GM18909 (cell line): ENCODE data around the gene HOXC11.

Experiments used
- ATAC-seq: cut with Tn5 transposase; IDR thresholded peaks from one replicate; pipeline ENCODE4 v1.9.1; 2021; ENCODE audit warnings: mild to moderate bottlenecking; ENCODE audit not compliant: unreplicated experiment, poor library complexity

HOXC11 gene

DNA sequence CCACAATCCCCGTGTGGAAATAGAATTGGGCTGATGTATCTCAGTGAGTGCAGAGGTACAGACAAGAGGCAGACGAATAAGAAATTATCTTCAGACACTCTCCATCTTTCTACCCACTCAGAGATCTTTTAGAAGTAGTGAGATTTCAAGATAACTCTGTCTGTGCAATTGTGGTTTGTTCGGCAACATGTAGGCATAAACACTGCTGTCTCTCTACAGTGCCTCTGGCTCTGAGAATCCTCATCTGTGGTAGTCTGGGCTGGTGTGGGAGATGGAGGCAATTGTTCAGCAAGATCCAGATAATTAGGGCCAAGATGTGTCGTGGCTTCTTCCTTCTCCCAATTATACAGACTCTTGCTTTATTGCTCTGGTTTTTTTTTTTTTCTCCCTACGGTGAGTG is 31.2 kb upstream of the HOXC11 start:
- no peak for ATAC-seq

DNA sequence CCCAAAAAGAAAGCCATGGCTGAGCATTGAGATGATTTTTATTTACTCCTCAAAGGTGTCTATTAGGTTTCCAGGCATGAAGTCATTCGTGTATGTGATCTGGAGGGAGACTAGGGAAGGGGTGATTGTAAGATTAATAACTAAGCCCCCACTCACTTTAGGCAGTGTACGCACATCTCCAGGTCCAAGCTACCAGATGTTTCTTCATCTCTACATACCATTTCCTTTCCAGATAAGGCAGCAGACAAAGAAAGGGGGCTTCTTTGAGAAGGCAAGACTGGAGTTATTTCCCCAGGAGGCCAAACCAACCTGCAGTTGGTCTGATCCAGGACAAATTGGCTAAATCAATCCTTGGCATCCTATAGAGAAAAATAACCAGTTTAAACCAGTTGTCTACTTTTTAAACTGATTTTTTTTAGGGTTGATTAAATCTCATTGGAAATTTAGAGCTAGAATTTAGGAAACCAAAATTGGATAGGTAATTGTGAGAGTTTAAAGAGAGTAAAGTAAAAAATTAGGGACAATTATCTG is 30.4 kb upstream of the HOXC11 start:
- ATAC-seq, result no peak

DNA sequence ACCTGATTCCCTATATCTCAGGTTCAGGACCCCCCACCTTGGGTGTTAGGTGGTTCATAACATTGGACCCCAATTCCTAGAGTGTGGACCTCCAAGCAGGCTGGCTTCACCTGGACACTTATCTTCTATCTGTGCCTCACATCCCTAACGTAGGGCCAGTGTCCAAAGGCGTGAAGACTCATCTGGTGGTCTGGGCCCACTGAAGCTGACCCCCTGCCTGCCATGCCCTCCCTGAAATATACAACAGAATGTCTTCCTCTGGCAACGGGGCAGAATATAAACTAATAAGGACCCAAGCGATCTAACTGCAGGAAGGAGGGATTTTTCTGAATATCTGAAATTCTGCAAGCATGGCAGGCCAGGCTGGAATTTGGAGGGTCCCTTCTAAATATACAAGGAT is 28.7 kb upstream of the HOXC11 start:
- no peak for ATAC-seq

DNA sequence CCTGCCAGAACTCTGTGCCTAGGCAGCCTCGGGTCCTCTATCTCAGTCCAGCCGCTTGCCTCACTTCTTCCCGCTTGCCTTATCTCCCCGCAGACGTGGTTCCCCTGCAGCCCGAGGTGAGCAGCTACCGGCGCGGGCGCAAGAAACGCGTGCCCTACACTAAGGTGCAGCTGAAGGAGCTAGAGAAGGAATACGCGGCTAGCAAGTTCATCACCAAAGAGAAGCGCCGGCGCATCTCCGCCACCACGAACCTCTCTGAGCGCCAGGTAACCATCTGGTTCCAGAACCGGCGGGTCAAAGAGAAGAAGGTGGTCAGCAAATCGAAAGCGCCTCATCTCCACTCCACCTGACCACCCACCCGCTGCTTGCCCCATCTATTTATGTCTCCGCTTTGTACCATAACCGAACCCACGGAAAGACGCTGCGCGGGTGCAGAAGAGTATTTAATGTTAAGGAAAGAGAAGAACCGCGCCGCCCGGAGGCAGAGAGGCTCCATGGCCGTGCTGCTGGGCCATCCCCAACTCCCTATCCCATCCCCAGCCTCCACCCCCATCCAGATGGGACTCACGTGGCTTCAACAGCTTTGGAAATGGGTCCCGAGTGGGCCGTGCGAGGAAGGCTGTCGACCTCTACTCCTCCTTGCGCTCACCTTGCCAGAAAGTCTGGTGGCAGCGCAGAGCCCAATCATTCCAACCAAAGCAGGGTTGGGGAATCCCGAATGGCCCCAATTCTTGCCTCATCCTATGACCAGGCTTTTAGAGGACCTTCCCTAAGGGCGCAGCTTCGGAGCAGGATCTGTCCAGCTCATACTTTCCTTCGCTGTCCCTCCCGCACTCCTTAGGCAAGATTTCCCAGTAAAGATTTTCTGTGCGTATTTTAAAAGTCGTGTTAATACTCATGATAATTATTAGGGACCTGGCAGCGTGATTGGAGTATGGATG is 27.7 kb upstream of the HOXC11 start:
- ATAC-seq, result no peak

DNA sequence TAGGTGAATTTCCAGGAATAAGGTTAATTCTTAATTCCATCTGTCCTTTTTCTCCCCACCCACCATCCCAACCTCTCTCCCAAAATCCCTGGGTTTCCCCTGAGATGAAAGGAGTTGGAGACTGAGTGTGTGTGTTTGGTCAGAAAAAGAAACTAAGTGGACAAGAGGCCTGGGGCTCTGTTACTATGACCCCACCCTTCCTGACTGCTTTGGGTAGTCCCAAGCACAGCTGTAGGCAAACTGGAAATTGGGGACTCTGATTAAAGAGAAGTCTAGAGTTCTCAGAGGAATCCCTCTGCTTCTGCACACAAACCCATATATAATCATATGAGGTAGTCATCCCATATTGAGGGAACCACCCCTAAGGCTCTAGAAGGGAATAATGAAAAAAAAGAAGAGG is 25.2 kb upstream of the HOXC11 start:
- no peak for ATAC-seq

DNA sequence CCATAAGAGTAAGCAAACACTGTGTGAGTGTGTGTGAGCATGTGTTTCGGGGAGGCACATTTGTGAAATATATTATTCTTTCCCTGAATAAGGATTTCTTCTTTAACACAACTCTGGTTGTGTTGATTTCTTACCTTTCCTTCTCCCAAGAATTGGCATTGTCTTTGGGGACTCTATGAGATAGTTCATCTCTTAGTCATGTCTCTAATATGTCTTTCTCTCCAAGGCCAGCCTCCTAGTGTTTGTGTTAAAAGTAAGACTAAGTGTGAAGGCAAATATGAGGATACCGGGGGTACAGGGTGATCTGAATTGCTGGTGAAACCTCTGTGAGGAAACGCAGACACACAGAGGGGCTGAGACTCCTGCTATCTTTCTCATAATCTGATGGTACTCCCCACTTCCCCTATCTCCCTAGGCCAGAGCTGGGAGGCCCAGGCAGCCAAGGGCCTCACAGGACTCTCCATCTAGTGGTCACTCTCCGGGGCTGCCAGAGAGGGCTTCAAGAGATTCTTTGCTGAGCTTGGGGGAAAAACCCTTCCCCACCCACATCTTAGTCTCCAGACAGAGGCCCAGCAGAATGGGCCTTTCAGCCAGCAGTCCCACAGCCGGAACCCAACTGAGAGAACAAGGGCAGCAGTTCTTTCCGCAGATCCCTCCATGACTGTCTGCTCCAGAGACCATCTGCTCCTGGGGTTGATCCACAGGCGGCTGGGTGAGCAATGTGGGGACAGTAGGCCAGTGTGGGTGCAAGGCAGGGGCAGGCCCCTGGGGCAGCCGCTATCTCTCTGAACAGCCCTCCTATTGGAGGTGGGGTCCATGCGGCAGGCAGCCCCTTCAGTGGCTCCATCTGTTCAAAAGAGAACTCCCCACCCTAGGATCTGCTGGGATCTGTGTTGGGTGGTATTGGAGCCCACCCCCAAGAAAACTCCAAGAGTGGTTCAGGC is 24.0 kb upstream of the HOXC11 start:
- no peak for ATAC-seq

DNA sequence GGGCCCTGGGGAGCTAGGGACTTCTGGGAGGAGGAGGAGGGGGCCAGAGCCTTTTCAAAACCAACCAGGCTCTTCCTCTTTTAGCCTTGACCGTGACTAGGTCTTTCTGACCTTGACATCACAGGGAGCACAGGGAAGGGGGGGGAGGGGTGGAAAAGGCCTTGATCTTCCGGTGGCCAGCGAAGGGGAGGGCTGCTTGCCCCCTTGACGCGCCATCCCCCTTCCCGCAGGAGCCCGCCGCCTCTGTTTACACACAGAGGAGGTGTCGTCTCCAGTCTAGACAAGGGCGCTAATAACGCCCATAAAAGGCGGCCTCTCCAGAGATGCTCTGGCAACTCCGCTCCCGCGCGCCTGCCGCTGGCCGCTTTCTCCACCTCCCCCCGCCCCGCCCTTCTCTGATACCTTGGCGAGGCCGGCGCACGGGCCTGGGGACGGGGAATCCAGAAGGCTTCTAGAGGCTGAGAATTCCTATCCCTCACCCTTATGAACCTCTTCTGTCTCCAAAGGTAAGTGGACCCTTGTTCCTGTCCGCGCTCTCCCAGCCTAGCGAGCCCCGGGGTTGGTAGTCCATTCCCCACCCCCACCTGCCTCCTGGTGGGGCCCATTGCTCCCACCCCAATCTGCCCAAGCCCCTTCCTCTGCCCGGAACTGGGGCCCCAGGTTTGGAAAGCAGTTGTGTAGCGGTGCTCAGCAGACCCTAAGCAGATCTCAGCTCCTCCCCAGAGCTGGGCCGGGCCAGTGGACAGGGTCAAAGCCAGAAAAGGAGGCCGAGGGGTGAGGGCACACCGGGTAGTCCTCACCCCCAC is 23.1 kb upstream of the HOXC11 start:
- ATAC-seq, result no peak

DNA sequence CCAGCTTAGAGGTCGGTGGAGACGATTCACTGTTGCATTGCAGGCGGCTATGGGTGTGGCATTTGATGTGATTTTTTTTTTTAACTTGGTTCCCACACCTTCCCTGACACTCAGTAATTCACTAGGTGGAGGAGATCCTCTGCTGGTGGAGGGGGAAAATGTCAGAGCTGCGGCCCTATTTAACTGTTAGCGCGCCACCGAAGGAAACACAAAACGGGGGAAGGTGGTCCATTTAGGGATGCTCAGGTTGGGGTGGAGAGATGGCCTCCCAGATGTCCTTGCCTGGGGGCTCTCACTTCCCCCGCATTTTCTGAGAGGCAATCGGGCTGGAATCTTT is 22.5 kb upstream of the HOXC11 start:
- no peak for ATAC-seq

DNA sequence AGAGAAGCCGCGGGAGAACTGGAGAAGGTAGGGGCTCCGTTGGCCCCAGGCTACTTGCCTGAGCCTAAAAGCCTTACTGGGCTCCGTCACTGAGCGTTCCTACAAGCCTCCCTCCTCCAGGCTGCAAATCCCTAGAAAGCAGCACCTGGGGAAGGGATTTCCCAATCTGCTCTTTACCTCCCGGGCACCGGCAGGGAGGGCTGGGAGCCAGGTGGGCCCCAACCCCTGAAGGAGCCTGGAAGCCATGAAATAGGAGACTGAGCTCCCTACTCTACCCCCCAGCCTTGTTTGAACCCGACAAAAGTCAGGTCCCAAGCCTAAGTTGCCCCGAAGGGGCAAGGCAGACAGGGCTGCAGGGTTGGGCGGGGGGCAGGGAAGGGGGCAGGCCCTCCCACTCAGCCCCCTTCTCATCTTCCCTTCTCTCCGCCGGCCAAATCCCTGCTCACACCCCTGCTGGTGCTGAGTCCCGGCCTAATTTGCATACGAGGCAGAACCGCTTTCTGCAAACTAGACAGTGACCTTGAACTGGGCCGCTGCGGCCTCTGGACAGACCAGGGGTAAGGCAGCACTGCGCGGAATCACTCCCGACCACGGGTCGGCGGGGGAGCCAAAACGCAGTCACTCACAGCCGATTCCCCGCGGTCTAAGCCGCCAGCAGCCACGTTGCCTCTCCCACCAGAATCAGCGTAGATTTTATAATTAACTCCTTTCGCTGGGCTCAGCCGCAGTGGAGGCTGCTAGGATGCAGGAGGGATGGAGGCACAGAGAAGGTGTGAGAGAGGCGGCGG is 21.9 kb upstream of the HOXC11 start:
- ATAC-seq, result no peak

DNA sequence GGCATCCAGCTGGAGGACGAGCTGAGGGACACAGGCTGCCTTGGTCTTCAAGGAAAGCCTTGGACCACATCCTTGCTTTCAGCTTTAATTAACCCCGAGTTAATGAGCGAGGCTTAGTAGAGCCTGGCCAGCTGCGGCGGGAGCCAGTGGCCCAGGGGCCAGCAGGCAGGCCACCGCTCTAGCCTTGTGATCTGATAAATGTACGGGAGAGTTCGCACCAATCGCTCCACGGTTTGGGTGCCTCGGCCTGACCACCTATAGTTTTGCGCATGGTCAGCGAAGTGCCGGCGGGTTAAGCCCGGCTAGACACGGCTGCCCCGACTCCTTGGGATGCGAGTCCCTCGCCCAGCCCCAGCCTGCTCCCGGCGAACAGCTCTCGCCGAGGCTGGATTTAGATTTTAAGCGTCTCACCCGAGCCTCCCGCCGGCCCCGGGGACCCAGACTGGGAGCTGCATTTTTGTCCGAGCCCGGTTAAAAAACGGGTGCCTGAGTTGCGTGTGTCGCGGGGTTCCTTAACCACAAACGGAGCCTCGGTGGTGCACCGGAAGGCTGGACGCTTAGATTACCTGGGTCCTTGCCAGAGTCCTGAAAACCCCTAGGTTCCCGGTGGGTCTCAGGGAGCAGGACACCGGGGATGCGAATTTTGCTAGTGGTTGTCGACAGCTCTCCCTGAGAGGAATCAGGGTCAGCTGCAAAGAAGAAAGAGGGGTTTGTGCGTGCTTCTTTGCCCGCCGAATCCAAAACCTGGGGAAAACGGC is 21.2 kb upstream of the HOXC11 start:
- no peak for ATAC-seq

DNA sequence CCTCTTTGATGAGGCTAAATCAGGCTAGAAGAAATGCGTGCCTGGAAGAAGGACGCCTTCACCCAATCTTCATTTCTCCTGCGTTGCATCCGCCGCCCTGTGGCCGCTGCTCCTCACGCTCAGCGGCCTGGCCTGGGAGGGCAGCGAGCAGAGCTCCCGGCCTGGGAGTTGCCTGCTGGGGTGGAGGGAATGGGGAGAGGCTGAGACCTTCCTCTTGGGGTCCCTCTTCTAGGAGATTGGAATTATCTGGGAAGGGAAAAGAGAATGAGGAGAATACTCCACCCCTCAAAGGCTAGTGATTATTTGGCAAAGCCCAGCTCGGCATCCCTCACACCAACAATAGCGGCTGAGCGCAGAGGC is 20.6 kb upstream of the HOXC11 start:
- ATAC-seq, result no peak

DNA sequence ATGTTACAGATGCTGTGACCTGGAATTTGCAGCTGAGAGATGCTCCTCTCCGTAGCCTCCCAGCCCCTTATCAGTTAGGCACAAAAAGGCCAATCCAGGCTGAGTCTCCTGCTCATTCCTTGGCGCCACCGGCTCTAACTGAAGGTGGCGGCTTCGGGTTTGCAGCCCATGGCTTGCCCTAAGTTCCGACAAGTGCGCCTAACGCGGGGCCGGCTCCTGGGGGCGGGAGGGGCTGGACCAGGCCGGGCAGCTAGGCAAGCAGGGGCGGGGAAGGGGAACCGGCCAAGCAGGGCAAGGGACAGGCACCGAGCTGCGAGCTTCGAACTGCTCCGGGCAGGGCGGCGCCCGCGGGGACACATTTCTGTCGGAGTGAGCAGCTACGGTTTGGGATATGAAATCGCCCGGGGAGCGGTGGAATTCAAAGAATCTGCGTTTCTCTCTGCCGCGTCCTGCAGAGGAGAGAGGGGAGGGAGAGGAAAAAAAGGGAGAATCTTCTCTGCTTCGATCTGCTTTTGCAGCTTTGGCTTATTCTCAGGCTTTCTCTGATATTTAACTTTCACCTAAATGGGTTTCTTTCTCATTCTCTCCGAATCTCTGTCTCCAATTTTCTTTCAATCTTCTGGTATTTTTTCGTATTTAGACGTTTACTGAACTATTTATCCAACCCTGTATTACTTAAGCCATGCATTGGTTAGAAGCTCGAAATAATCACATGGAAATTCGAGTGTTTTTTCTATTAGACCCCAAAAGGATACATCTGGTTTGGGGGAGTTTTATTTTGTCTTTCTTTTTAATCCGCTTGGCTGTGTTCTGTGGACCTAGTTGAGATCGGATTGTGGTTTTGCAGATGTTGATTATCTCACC is 19.8 kb upstream of the HOXC11 start:
- ATAC-seq, result no peak

DNA sequence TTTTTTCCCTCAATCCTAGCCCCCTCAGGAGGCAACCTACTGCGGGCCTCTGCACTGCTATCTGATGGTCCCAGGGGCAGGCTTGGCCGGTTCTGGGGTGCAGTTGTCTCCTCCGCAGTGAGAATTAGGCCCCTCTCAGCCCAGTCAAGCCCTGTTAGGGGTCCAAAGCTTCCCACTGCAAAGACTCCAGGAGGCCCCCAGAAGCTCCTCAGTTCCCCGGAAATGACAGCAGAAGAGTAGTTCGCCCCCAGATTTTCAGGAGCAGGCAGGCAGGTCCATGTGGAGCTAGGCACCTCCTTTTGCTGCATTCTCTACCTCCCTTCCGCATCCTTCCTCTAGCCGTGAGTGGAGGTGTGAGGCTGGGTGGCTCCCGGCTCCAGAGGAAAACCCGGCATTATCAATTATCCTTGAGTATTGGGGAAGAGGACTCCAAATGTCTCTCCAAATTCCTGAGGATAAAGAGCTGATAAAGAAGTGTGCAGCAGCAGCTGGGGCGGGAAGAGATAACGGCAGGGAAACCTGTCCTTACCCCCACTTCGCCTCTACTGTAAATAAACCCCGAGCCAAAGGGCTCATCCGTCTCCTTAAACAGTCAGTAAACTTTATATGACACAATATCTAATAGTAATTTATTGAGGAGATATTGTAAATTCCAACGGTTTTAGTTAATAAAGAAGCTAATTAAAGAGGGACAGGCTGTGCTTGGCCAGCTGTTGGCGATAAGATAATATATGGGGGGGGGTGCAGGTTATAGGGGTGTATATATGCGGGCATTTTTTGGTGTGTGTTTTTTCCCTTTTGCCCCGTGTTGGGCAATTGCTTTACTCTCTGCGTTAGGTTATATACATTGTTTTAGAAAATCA is 18.9 kb upstream of the HOXC11 start:
- no peak for ATAC-seq

DNA sequence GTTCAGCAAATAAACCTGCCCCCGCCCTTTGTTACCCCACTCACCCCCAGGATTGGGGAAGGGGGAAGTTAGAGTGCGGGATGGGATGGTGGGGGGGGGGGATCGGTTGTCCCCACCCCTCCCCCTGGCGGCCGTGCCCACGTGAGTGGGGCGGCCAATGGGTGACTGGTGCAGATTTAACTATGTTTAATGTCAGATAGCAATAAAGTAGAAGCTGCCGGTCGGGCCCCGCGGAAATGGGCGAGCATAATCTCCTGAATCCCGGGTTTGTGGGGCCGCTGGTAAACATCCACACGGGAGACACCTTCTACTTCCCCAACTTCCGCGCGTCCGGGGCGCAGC is 18.3 kb upstream of the HOXC11 start, which contains the start of gene HOXC12:
Gene HOXC12 (plus strand): TSS at position 210 of the 342 bp plus-strand sequence. CDS start 27 bp downstream, at position 237.
- ATAC-seq, result no peak

DNA sequence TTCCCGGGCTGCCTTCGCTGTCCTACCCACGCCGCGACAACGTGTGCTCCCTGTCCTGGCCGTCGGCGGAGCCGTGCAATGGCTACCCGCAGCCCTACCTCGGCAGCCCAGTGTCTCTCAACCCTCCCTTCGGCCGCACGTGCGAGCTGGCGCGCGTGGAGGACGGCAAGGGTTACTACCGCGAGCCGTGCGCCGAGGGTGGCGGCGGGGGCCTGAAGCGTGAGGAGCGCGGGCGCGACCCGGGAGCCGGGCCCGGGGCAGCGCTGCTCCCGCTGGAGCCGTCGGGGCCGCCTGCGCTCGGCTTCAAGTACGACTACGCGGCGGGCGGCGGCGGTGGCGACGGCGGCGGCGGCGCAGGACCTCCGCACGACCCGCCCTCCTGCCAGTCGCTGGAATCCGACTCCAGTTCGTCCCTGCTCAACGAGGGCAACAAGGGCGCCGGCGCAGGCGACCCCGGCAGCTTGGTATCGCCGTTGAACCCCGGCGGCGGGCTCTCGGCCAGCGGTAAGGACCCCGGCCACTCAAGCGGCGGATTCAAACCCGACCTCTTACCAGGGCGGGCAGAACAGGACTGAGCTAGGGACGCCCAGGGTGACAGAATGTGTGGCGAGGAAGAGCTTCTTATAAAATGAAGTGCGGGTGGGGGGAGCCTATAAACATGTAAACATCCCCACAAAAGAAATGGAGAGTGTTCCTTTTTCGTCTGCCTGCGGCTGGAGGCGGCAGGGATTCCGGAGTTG is 17.7 kb upstream of the HOXC11 start:
- ATAC-seq, result no peak

DNA sequence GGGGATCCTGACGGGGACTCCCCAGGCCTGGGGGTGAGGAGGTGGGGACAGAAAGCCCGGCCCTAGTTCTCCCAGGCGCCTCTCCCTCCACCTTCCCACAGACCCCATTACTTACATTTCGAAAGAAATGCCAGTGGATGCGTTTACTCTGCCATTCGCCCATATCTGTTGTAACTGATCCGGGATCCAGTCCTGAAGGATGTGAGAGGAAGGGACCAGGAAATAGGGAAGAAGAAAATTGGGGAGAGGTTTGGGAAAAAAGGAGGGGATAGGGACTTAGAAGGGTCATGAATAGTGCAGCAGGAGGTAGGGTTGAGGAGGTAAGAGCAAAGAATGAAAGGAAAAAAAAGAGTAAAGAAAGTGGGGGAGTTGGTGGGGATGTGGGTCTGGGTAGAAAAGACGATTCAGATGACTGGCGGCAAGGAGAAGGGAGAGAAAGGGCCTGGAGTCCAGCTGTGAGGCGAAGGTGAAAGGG is 17.1 kb upstream of the HOXC11 start:
- no peak for ATAC-seq
